SK-N-MC (cell line): Measurements from ENCODE around the gene SLAMF9.
A peak's percentile ranks its signal among the peaks of the same experiment; 100 is the strongest.

Experiments
- DNase-seq: peaks from one replicate; pipeline ENCODE4 v3.0.0-alpha.2; 2011; ENCODE audit warnings: low read depth, low spot score
- H3K27ac ChIP-seq: fragments of 200-600 bp; sonication (generic); 2 replicates; pipeline ENCODE4 v1.5.1; 2016; ENCODE audit warnings: mixed run types
- H3K36me3 ChIP-seq: fragments of 200-600 bp; sonication (generic); 2 replicates; pipeline ENCODE4 v1.6.1; 2017; ENCODE audit warnings: antibody characterized with exemption, low read length, mixed read lengths; ENCODE audit not compliant: insufficient read depth
- H3K4me3 ChIP-seq: fragments of 200-600 bp; sonication (generic); 2 replicates; pipeline ENCODE4 v1.5.1; 2016
- H3K9ac ChIP-seq: fragments of 200-600 bp; sonication (generic); 2 replicates; pipeline ENCODE4 v1.8.0; 2017; ENCODE audit warnings: mixed run types, mixed read lengths; ENCODE audit not compliant: insufficient read length
- H3K9me3 ChIP-seq: fragments of 200-600 bp; sonication (generic); 2 replicates; pipeline ENCODE4 v1.6.1; 2017; ENCODE audit warnings: low read depth, mild to moderate bottlenecking, antibody characterized with exemption, low read length, moderate library complexity, mixed read lengths
- EZH2 ChIP-seq: fragments of 200-600 bp; sonication (generic); IDR thresholded peaks from one replicate; pipeline ENCODE4 v1.6.1; 2017; ENCODE audit warnings: antibody characterized with exemption
- FOXP2 ChIP-seq: optimal IDR thresholded peaks from 2 replicates; pipeline ENCODE3; 2011; ENCODE audit warnings: mild to moderate bottlenecking, moderate library complexity; ENCODE audit not compliant: insufficient read depth; ENCODE audit errors: extremely low read length, control extremely low read depth
- POLR2AphosphoS5 ChIP-seq: IDR thresholded peaks from 2 replicates; pipeline ENCODE4 v1.6.1; 2012; ENCODE audit warnings: mild to moderate bottlenecking, low read depth, low read length, borderline replicate concordance

Gene SLAMF9

DNA sequence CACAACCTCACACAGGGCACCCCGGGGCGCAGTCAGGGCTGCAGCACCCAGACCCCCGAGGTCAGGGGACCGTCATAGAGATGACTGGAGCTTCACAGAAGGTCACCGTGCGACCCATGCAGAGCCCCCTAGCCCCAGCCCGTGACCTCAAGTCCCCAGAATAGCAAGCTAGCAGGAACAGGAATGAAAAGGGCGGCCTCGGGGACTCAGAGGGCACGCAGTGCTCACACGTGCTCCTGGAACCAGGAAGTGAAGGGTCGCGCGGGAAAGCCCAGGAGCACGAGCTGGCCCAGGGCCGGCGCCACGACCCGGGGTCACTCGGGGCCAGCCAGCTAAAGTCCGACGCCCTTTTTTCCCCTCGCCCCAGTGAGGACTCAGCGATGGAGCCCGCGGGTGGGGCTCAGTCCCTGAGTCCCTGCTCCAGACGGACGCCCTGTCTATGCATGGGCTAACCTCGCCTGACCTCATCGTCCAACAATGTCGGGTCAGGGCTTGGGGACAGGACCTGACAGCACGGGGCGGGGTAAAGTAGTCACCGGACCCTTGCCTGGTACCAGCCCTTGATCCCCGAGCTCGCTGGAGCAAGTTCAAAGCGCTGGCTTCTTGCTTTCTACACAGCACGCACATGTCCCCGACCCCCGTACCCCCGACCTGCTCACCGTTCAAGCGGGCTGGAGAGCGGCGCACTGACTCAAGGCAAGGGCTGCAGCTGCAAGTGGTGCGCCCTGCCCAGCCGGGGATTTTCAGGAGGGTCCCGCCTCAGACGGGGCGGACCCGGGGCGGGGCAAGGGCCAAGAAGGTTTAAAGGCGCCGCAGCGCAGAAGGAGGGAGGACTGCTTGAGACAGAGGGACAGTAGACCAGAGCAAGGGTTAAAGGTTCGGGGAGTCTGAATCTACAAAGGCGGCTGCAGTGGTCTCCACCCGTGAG lies 29.0 kb downstream of the SLAMF9 start, which contains the start of gene TAGLN2:
TSS of gene TAGLN2 (minus strand) at position 717 of the 928 bp plus-strand sequence. CDS start 4,998 bp downstream, outside the sequence.
- Histone ChIP-seq H3K4me3 (peak within 1 kb of the TSS; percentile 94), H3K9me3 (no peaks in the 10 kb centered on the region), H3K36me3 (peaks cover 3% of the 10 kb centered on the region; the same call in 1 of the 2 replicates), H3K27ac (no peak within 1 kb of the TSS), H3K9ac (peak within 1 kb of the TSS; percentile 83)
- TF ChIP-seq FOXP2 = no peak
- TF ChIP-seq POLR2AphosphoS5 = peak; percentile 93
- no peak for DNase-seq

DNA sequence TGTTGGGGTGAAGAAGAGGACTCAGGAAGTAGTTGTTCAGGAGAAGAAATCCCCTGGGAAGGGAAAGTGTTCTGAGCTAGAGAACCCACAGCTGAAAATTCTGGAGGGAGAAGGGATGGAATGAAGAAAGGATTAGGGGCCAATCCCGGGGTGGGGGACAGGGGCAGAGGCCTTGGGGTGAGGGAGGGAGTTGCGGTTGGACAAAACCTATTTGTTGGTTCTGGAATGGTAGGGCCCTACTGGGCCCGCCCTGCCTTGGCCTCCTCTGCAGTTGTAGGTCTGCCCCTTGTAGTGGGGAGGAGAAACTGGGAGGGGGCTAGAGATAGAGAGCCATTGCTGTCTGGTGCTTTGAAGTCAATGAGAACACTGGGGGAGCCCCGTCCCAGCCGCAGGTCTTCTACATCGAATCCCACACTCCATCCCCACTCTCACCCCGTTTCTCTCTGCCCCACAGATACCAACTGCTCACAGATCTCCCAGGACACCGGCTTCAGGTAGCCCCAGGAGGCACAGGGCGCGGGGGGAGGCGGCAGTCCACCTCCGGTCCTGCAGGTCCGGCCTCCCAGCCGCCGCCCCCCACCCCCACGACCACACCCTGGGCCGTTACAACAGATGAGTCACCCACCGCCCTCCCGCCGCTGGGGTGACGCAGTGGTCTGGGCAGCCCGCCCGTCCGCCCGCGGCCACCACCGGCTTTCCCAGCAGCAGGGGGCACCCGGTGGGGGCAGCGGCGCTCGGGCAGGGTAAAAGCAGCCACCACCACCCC lies 29.8 kb downstream of the SLAMF9 start:
- H3K36me3 ChIP-seq = peaks cover 6% of the 10 kb centered on the region; the same call in 1 of the 2 replicates
- no peak for DNase-seq
- TF ChIP-seq POLR2AphosphoS5 (no peak), EZH2 (no peak), FOXP2 (no peak)
- H3K27ac ChIP-seq = no peak overlapping the region
- no peaks in the 10 kb centered on the region for H3K9me3 ChIP-seq
- peak overlapping the region; percentile 94 for H3K4me3 ChIP-seq
- peak overlapping the region; percentile 83 for H3K9ac ChIP-seq

DNA sequence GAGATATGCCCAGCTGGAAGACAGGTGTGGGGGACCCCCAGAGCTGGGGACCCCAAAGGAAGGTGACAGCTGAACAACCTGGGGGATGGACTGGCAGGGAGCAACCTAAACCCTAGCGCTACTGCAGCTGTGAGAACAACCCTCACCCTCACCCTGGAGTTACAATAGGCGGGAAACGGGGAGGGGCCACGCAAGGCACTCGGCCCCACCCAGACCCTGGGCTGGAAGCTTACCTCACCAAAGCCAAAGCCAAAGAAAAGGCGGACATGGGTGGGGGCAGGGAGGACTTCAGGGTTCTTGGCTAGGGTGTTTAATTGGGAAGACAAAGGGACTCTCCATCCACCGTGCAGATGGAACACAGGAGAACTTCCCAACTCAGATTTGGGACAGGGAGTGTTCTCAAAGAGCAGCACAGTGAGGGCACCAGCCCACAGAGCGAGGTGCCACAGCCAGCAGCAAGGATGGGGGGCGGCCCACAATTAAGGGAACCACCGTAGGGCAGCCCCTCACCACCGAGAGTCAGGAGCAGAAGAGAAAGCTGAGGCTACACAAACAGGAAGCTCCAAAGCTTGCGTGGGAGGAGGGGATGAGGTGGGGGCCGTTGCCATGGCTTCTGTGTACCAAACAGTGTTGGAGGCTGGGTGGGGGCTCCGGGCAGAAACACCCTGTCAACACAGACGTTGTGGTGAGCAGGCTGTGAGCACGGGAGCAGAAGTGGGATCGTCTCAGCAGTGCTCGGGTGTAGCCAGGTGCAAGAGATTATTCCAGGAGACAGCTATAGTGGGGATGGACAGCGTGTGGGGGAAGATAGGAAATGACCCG lies 30.6 kb downstream of the SLAMF9 start:
- no peaks in the 10 kb centered on the region for H3K9me3 ChIP-seq
- peaks cover 9% of the 10 kb centered on the region; the same call in 1 of the 2 replicates for H3K36me3 ChIP-seq
- H3K27ac ChIP-seq = no peak overlapping the region
- peak; percentile 91 for TF ChIP-seq FOXP2
- no peak for TF ChIP-seq POLR2AphosphoS5
- TF ChIP-seq EZH2 = no peak
- peak overlapping the region; percentile 94 for H3K4me3 ChIP-seq
- no peak overlapping the region for H3K9ac ChIP-seq
- no peak for DNase-seq

DNA sequence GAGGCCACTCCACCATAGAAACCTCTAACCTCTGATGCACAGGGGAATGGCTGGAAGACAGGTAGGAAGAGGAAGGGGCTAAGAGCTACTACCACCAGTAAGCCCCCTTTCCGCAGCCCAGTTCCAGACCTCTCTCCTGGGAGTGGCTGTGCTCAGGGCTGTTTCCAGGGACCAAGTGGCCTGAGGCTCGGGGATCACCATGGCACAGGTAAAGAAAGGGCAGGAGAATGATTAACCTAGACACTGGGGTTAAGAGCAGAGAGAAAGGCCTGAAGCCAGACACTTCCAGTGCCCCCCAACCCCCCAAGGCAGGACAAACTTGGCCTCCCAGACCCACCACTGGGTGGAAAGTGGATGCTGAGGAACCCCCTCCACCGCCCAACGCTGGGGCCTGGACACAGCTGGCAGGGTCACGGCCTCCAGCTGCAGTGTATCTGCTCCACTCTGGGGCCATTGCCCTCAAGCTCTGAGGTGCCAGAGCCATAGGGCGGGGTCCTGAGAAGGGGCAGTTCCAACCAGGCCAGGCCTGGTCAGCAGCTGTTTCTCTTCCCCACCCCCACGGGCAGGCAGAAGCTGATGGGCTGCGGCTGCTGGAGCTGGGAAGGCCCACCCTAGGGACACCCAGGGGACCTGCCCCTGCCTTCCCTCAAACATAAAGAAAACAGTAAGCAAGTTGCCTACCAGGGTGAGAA lies 31.4 kb downstream of the SLAMF9 start:
- Histone ChIP-seq H3K4me3 (no peak overlapping the region), H3K27ac (no peak overlapping the region), H3K9ac (no peak overlapping the region), H3K9me3 (no peaks in the 10 kb centered on the region), H3K36me3 (peaks cover 9% of the 10 kb centered on the region; the same call in 1 of the 2 replicates)
- no peak for DNase-seq
- TF ChIP-seq POLR2AphosphoS5 = no peak
- TF ChIP-seq FOXP2 = no peak
- TF ChIP-seq EZH2 = no peak

DNA sequence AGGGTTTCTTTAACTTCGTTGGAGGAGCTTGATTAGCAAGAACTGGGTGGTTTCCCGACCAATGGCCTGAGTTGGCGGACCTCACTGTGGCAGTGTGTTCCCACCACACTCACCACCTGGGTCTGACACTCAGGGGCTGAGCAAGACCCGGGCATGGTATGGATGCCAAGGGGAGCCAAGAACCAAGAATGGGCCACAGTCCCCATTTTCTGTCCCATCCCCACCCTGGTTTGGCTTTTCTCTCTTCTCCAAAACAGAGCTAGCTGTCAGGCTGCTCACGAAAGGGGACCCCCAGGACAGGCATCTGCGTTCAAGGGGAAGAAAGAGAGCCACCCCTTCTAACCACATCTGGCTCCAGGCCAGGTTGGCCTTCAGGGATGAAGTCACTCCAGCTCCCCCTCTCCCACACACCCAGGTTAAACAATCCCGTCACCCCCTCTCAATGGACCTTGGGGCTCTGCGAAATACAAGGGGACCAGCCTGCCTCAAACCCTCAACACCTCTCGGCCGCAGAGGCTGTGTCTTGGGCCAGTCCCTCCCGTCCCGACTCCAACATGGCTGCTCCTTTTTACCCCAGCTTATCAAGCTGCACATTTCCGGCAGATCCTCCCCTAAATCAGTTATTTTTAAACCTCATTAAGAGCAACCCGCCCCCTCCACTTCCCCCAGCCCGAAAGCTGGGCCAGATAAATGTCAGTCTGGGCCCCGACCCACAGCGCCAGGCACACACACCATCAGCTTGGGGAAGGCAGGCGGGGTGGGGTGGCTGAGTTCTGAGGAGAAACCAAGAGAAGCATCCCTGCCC lies 32.1 kb downstream of the SLAMF9 start:
- no peak for TF ChIP-seq FOXP2
- TF ChIP-seq POLR2AphosphoS5 = no peak
- TF ChIP-seq EZH2 = no peak
- no peak overlapping the region for H3K9ac ChIP-seq
- no peak overlapping the region for H3K27ac ChIP-seq
- H3K9me3 ChIP-seq = no peaks in the 10 kb centered on the region
- H3K36me3 ChIP-seq = peaks cover 9% of the 10 kb centered on the region; the same call in 1 of the 2 replicates
- no peak overlapping the region for H3K4me3 ChIP-seq
- DNase-seq = no peak

DNA sequence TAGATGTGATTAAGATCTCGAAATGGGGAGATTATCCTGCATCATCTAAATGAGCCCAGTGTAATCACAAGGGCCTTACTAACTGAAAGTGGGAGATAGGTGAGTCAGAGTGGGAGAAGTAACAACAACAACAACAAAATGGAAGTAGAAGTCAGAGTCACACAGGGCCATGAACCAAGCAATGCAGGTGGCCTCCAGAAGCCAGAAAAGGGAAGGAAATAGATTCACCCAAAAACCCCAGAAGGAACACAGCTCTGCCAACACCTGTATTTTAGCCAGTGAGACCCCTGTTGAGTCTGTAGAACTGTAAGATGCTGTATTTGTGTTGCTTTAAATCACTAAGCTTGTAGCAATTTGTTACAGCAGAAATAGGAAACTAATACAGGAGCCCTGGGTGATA lies 32.8 kb downstream of the SLAMF9 start:
- no peaks in the 10 kb centered on the region for H3K9me3 ChIP-seq
- H3K9ac ChIP-seq = no peak overlapping the region
- TF ChIP-seq FOXP2 = no peak
- TF ChIP-seq EZH2 = no peak
- no peak for TF ChIP-seq POLR2AphosphoS5
- H3K4me3 ChIP-seq = no peak overlapping the region
- DNase-seq = no peak
- no peak overlapping the region for H3K27ac ChIP-seq
- H3K36me3 ChIP-seq = peaks cover 9% of the 10 kb centered on the region; the same call in 1 of the 2 replicates

DNA sequence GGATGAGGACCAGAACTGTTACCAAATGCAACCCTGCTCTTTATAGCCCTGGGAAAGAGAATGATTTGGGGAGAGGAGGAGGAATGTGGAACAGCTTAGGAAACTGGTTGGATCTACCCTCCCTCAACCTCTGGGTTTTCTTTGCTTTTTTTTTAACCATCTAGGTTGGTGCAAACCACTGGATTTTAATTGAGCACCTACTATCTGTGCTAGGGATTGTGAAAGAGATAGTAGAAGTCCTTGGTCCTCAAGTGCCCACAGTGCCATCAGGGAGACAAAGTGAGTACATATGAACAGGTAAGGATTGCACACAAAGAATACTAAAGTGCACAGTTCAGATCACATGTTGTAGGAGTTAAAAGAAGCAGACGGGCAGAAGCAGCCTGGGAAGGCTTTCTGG lies 33.4 kb downstream of the SLAMF9 start:
- H3K9ac ChIP-seq = no peak overlapping the region
- no peak for DNase-seq
- no peak overlapping the region for H3K4me3 ChIP-seq
- no peaks in the 10 kb centered on the region for H3K9me3 ChIP-seq
- peaks cover 9% of the 10 kb centered on the region; the same call in 1 of the 2 replicates for H3K36me3 ChIP-seq
- no peak for TF ChIP-seq FOXP2
- no peak for TF ChIP-seq POLR2AphosphoS5
- TF ChIP-seq EZH2 = no peak
- H3K27ac ChIP-seq = no peak overlapping the region
